HG02973 (cell line): ENCODE data around the gene PIAS3.
"Not testable (repeated sequence)": the region's sequence is repeated elsewhere in the genome, so short reads cannot be mapped to it uniquely, and the experiment has no call there.

Experiments
- ATAC-seq: cut with Tn5 transposase; IDR thresholded peaks from one replicate; pipeline ENCODE4 v1.9.1; 2021; ENCODE audit warnings: moderate library complexity; ENCODE audit not compliant: unreplicated experiment

The PIAS3 gene

GRCh38 chr1:145877923-145878486, 19.1 kb upstream of the PIAS3 start:
- ATAC-seq = no peak

- no peak for ATAC-seq
These were observed 15.8 kb upstream of the PIAS3 start for GRCh38 chr1:145874646-145875045.

DNA sequence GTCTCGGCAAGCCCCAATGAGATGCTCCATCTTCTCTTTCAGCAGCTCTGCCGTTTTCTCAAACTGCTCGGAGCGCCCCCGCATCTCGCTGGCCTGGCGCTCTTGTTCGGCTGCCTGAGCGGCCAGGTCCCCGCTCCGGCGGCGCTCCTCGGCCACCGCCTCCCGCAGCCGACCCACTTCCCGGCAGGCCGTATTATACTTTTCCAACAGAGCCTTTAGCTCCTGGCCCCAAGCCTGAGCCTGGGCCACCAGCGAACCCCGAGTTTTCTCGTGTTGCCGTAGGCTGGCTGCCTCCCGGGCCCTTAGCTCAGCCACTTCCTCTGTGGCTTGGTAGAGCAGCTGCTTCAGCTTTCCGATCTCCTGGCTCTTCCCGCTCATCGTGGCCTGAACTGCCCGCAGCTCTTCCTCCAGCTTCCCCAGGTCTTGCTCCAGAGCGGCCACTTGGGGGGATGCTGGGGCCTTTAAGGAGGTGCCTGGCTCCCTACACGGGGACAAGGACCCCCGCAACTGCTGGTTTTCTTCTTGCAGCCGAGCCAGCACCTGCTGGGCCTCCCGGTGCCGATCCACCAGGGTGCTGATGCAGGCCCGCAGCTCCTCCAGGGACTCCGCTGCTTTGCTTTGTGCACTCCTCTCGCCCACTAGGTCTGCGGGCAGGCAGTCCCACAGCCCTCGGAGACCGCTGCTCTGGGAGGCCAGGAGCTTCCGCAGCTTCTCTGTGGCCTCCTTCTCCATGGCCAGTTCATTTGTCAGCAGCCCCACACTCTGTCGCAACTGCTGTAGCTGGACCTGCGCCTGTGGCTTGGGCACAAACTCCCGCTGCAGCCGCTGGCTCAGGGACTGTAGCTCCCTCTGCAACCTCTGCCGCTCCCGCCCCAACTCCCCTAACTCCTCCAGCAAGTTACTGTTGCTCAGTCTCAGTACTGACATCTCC, 13.4 kb upstream of the PIAS3 start:
- no peak for ATAC-seq

DNA sequence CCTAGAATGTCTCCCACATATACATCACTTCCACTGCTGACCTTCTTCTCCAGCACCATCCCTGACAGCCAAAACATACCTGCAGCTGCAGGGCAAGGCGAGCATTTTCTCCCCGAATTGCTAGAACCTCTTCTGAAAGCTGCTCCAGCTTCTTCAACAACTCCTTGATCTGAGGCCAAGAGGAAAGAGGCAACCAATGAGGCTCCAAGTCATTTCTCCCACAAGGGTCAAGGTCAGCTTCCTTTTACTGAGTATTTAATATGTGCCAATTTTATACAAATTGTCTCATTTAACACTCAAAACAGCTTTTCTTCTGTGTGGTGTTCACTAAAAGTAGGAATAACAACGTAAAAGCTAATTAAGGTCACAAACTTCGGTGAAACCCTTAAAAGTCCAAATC, 9.4 kb upstream of the PIAS3 start:
- ATAC-seq = no peak

GRCh38 chr1:145863282-145864018, 4.6 kb upstream of the PIAS3 start:
- ATAC-seq = no peak

DNA sequence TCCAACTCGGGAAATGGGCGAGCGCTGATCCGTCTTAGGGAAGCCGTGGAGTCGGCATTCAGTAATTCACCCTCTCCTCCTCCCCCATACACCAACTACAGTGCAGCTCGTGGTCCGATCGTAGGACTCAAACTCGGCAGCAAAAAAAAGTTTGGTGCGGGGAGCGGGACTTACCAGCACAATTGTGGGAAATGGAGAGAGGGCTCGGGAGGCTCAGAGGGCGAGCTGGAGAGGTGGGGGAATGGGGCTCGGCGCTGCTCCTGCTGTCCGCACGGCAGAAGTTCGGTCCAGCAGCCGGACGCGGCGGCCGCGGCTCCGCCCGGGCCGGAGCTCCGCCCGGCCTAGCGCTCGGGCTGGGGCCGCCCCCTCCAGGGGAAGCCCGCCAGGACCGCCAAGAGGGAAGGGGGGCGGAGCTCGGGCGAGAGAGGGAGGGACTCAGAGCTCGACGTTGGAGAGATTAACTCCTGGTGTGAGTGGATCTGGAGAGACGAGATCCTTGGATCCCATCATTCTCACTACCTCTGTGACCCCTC, 676 bp upstream of the PIAS3 start:
- ATAC-seq = peak; percentile 71

DNA sequence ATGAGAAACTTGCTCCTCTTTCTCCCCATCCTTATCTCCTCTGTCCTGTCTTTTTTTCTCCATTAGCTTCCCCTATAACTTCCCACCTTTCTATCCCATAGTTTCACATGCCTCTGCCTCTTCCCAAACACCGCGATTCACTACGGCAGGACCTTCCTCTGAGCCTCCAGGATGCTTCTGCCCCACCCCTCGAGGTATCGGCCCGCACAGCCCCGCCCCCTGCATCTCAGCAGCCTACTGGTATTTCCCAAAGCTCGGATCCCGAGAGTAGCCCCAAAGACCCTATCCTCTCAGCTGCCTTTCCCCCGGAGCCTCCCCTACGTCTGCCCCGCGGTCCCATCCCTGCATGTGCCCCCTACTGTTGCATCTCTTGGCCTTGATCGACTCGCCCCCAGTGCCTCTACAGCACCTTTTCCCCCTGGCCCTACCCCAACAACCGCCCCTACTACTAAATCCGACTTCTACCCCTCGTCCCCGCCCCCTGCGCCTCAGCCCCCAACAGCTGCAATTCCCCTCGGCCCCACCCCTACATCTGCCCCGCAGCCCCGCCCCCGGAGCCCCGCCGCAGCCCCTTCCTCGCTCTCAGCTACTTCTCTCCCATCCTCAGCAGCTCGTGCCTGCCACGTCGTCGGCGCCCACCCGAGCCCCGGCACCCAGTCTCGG, 512 bp downstream of the PIAS3 start:
- ATAC-seq = no peak

DNA sequence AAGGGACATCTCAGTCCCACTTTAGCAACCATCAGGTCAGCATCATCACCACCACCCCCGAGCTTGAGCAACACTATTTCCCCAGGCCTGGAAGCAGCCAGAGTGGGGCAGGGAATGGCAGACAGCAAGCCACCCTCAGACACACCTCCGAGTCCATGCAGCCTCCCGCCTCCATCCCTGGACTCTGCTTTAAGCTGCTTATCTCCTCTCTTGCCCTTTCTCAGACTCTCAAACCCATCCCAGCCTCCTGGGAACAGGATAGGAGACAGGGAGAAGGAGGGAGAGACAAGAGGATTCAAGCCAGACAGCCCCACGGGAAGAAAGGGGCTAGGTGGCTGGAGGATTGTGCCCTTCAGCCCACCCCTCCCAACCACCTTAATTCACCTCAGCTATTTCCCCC, 1.7 kb downstream of the PIAS3 start:
- ATAC-seq = no peak

DNA sequence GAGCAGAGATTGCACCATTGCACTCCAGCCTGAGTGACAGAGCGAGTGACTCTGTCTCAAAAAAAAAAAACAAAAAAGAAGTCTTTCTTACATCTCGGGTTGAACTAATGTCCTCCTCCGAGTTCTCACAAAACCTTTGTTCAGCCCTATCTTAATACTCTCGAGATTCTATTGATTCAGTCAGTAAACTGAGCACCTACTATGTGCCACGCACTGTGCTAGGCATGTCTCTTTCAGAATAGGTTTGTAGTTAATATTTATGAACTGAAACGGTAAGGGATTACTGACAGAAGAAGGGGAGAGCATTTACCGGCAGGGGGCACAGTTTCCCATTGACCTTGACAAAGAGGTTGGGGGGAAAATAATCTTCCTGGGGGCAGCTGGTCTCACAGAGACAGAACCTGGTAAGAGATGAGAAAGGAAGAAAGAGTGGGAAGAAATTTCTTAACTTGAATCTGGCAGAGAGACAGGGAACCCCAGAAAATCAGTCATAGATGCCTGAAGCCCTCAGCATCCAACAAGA, 3.4 kb downstream of the PIAS3 start:
- no peak for ATAC-seq

- no peak for ATAC-seq
These were observed 9.3 kb downstream of the PIAS3 start for GRCh38 chr1:145849356-145850160.

GRCh38 chr1:145847827-145848226, 11.1 kb downstream of the PIAS3 start:
- no peak for ATAC-seq

DNA sequence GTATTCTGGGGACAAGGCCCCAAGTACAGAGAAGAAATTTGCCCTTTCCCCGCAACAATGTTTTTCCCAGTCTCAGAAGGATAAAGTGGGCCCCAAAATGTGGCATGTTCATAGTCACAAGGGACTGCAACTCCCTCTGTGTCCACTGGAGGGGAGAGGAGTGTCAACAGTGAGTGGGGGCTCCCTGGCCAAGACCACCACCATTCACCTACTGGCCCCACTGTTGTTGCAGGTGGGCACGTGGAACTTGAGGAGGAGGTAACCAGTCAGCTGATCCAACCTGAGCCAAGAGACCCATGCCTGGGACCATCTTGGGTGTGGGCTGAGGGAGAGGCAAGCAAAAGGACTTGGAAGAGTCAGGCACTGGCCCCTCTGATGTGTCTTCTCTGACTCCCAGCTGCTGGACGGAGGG, 12.7 kb downstream of the PIAS3 start:
- no peak for ATAC-seq

GRCh38 chr1:145845514-145846161, 13.2 kb downstream of the PIAS3 start, which contains the start of gene NUDT17:
NUDT17 (plus strand) TSS chr1:145845630; CDS start chr1:145845641, 11 bp downstream.
- peak; percentile 43 for ATAC-seq

GRCh38 chr1:145845144-145845513, 13.8 kb downstream of the PIAS3 start:
- peak; percentile 62 for ATAC-seq

GRCh38 chr1:145843031-145843430, 15.8 kb downstream of the PIAS3 start:
- ATAC-seq = no peak

- no peak for ATAC-seq
These were observed 21.2 kb downstream of the PIAS3 start for GRCh38 chr1:145837656-145838055.

GRCh38 chr1:145830810-145831209, 28.1 kb downstream of the PIAS3 start:
- not testable (repeated sequence) for ATAC-seq

DNA sequence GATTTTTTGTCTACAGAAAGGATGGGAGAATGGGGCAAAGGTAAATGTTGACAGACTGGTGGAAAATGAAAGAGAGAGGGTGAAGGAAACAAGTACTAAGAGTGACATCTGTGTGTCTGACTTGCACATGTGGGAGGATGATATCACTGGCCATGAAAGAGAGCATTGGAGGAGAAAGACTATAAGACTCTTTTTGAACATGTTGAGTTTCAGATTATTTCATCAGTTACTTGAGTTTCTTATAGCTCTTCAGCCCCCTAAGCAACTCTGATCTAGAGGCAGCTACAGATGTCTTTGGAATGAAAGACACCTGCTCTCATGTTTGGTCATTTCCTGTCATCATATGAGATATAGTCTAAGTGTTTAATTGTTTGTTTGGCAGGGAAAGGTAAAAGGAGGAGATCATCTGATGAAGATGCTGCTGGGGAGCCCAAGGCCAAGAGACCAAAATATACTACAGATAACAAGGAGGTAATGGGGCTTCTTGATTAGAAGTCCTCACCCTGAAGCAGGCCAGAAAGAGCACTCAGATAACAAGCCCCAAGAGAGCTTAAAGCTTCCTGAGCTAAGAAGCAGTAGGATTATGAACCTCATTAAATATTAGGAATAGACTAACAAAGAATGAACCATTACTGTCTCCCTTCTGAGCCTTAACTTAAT, 30.4 kb downstream of the PIAS3 start:
- no peak for ATAC-seq

DNA sequence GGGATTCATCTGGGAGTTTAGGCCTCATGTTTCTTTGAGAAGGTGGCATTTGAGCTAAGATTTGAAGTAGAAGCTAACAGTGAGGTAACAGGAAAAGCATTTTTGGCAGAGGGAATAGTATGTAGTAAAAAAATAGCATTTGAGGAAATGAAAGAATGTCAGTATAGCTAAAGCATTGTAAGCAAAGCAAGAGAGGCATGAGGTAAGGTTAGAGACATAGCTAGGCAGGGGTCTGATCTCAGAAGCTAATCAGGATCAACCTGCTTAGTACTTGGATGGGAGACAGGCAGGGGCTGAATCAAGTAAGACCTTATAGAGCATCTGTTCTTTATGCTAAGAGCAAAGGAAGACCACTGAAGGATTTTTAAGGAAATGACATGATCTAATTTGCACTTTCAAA, 30.9 kb downstream of the PIAS3 start:
- ATAC-seq = no peak
